OCI-LY7 (cell line): Measurements from ENCODE around the gene AKAP9. TPM values are rescaled to one million over a fixed set of nuclear protein-coding genes. Genes with fewer than 3 reads are reported as not detected.

ENCODE experiments used
- BruUV-seq: library from RNA; stranded (reverse); fragments of 400-500 nt; replicated peaks from 2 replicates; lab custom pipeline; 2021; lab: Mats Ljungman, UMichigan
- CTCF ChIA-PET: fragments of 300-600 bp; sonication (Branson Sonifier 250); formaldehyde crosslinking; loops from one replicate; lab custom pipeline; 2022; ENCODE audit warnings: antibody characterized with exemption; ENCODE audit not compliant: unreplicated experiment; lab: Charles Lee
- POLR2A ChIA-PET: fragments of 300-600 bp; sonication (Branson Sonifier 250); formaldehyde crosslinking; loops from one replicate; lab custom pipeline; 2022; ENCODE audit warnings: antibody characterized with exemption; lab: Charles Lee
- DNase-seq: peaks from one replicate; pipeline ENCODE4 v3.0.0-alpha.2; 2015; ENCODE audit warnings: low spot score
- H2AFZ ChIP-seq: fragments of 200-600 bp; sonication (generic), shearing (Covaris generic); 2 replicates; pipeline ENCODE4 v1.6.1; 2014; ENCODE audit warnings: mild to moderate bottlenecking, antibody characterized with exemption, low read length, moderate library complexity
- H3K27ac ChIP-seq: fragments of 200-600 bp; sonication (generic); 2 replicates; pipeline ENCODE4 v1.5.1; 2014; ENCODE audit warnings: mixed run types, low read depth, mild to moderate bottlenecking, moderate library complexity, low read length, inconsistent platforms; ENCODE audit not compliant: poor library complexity, severe bottlenecking
- H3K36me3 ChIP-seq: fragments of 200-600 bp; sonication (generic); 2 replicates; pipeline ENCODE4 v1.6.1; 2014; ENCODE audit warnings: mild to moderate bottlenecking, antibody characterized with exemption, low read length, moderate library complexity, mixed read lengths; ENCODE audit not compliant: insufficient read depth
- H3K4me1 ChIP-seq: fragments of 200-600 bp; sonication (generic); 2 replicates; pipeline ENCODE4 v1.5.1; 2014; ENCODE audit warnings: mild to moderate bottlenecking, low read length; ENCODE audit not compliant: insufficient read depth, poor library complexity, severe bottlenecking
- H3K4me2 ChIP-seq: fragments of 200-600 bp; sonication (generic); 2 replicates; pipeline ENCODE4 v1.6.1; 2014; ENCODE audit warnings: mild to moderate bottlenecking, low read length
- H3K4me3 ChIP-seq: fragments of 200-600 bp; sonication (generic); 2 replicates; pipeline ENCODE4 v1.5.1; 2014; ENCODE audit warnings: mild to moderate bottlenecking, low read depth, low read length; ENCODE audit not compliant: poor library complexity, severe bottlenecking
- H3K79me2 ChIP-seq: fragments of 200-600 bp; sonication (generic); 2 replicates; pipeline ENCODE4 v1.6.1; 2016; ENCODE audit warnings: low read depth, mild to moderate bottlenecking, low read length, moderate library complexity, mixed read lengths; ENCODE audit not compliant: insufficient read depth
- H3K9me2 ChIP-seq: fragments of 200-600 bp; sonication (generic); 2 replicates; pipeline ENCODE4 v1.6.1; 2016; ENCODE audit warnings: mild to moderate bottlenecking, low read length, mixed read lengths; ENCODE audit not compliant: insufficient read depth
- H3K9me3 ChIP-seq: fragments of 200-600 bp; sonication (generic); 2 replicates; pipeline ENCODE4 v1.6.1; 2014; ENCODE audit warnings: mild to moderate bottlenecking, mixed run types, low read length, mixed read lengths
- H4K20me1 ChIP-seq: fragments of 200-600 bp; sonication (generic); 2 replicates; pipeline ENCODE4 v1.6.1; 2014; ENCODE audit warnings: mild to moderate bottlenecking, antibody characterized with exemption, low read length, moderate library complexity, mixed read lengths; ENCODE audit not compliant: insufficient read depth
- CTCF ChIP-seq: fragments of 200-600 bp; sonication (generic); conservative IDR thresholded peaks from 2 replicates; pipeline ENCODE4 v1.5.1; 2014; ENCODE audit warnings: mild to moderate bottlenecking, antibody characterized with exemption, low read length, moderate library complexity, mixed read lengths
- EZH2phosphoT487 ChIP-seq: fragments of 200-600 bp; sonication (generic); IDR thresholded peaks from 2 replicates; pipeline ENCODE4 v1.6.1; 2018; ENCODE audit warnings: low read depth, borderline replicate concordance, mild to moderate bottlenecking, mixed run types, antibody characterized with exemption, low read length, moderate library complexity, mixed read lengths
- intact Hi-C: fragments of 100-400 bp; cut with micrococcal nuclease; formaldehyde crosslinking; loops from one replicate; pipeline ENCODE4 v1.10.0; 2022; ENCODE audit not compliant: unreplicated experiment
- total RNA-seq, 2 experiments: library from RNA; depleted of rRNA in 1 of 2; stranded (reverse); fragments of >200 nt in 1 of 2; shearing (Covaris generic) in 1 of 2; gene quantifications; 2 replicates each; pipeline ENCODE4 v1.2.3, GENCODE V29; 2014 to 2022

AKAP9 gene
- total RNA-seq, 2 experiments from 2014 or later = 32.6 to 38.1 TPM

- H3K27ac ChIP-seq = no peak overlapping the region
- H3K79me2 ChIP-seq = no peaks in the 10 kb centered on the region
- no peaks in the 10 kb centered on the region for H3K9me2 ChIP-seq
- no peaks in the 10 kb centered on the region for H4K20me1 ChIP-seq
- ChIA-PET POLR2A (interaction anchor here (0.5 to 2.3 kb wide), 4 partner anchors 10 to 62 kb away, joined by 3 to 7 read pairs (median 4); no protein-coding TSS in a partner anchor), CTCF (no interaction called here)
- H3K4me3 ChIP-seq = no peak overlapping the region
- TF ChIP-seq CTCF (no peak), EZH2phosphoT487 (no peak)
- intact Hi-C loops = no loop called here
- H2AFZ ChIP-seq = no peak overlapping the region
- no peak for DNase-seq
- BruUV-seq = no TSS peak
- H3K4me1 ChIP-seq = no peaks in the 10 kb centered on the region
- no peak overlapping the region for H3K4me2 ChIP-seq
- H3K9me3 ChIP-seq = no peaks in the 10 kb centered on the region
- H3K36me3 ChIP-seq = peaks cover 26% of the 10 kb centered on the region
Observed at GRCh38 chr7:92072121-92072520, 131.5 kb downstream of the AKAP9 start.

- Histone ChIP-seq H3K79me2 (no peaks in the 10 kb centered on the region), H3K4me3 (no peak overlapping the region), H3K4me1 (no peaks in the 10 kb centered on the region), H4K20me1 (no peaks in the 10 kb centered on the region), H3K36me3 (peaks cover 28% of the 10 kb centered on the region), H3K4me2 (no peak overlapping the region), H3K9me2 (no peaks in the 10 kb centered on the region), H3K9me3 (no peaks in the 10 kb centered on the region), H2AFZ (no peak overlapping the region), H3K27ac (no peak overlapping the region)
- intact Hi-C loops = no loop called here
- no TSS peak for BruUV-seq
- POLR2A ChIA-PET = interaction anchor here (0.7 to 2.3 kb wide), 4 partner anchors 10 to 63 kb away, joined by 3 to 7 read pairs (median 4); no protein-coding TSS in a partner anchor
- DNase-seq = no peak
- TF ChIP-seq CTCF (no peak), EZH2phosphoT487 (no peak)
- CTCF ChIA-PET = no interaction called here
Observed at GRCh38 chr7:92072708-92073107, 132.0 kb downstream of the AKAP9 start.

GRCh38 chr7:92075455-92076158, 134.9 kb downstream of the AKAP9 start:
- no peak overlapping the region for H3K4me3 ChIP-seq
- H3K27ac ChIP-seq = no peak overlapping the region
- no TSS peak for BruUV-seq
- ChIA-PET CTCF (no interaction called here), POLR2A (interaction anchor here (0.9 kb wide), 1 partner anchor 14 kb away, joined by 3 read pairs; no protein-coding TSS in a partner anchor)
- no peak for DNase-seq
- H3K4me2 ChIP-seq = no peak overlapping the region
- TF ChIP-seq EZH2phosphoT487 (no peak), CTCF (no peak)
- H3K36me3 ChIP-seq = peaks cover 31% of the 10 kb centered on the region
- H3K9me2 ChIP-seq = no peaks in the 10 kb centered on the region
- H2AFZ ChIP-seq = no peak overlapping the region
- H3K79me2 ChIP-seq = no peaks in the 10 kb centered on the region
- H3K4me1 ChIP-seq = no peaks in the 10 kb centered on the region
- no peaks in the 10 kb centered on the region for H4K20me1 ChIP-seq
- intact Hi-C loops = no loop called here
- no peaks in the 10 kb centered on the region for H3K9me3 ChIP-seq
